ENCODE data around the gene TTC5.

The TTC5 gene

DNA sequence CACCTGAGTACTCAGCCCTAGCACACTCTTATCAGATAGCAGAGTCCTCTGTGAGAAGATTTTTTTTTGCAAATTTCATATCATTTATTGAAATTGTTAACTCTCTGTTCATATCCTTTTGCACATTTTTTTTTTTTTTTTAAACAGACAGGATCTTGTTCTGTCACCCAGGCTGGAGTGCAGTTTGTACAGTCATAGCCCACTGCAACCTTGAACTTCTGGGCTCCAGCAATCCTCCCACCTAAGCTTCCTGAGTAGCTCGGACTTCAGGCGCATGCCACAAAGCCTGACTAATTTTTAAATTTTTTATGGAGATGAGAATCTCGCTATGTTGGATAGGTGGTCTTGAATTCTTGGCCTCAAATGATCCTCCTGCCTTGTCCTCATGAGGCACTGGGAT is 42.0 kb upstream of the TTC5 start:
- TF ChIP-seq SPI1 (IDR thresholded peaks at IDR 0.05; ENCODE audit: borderline replicate concordance, low read depth) = no peak
- TF ChIP-seq, protein P1, sequence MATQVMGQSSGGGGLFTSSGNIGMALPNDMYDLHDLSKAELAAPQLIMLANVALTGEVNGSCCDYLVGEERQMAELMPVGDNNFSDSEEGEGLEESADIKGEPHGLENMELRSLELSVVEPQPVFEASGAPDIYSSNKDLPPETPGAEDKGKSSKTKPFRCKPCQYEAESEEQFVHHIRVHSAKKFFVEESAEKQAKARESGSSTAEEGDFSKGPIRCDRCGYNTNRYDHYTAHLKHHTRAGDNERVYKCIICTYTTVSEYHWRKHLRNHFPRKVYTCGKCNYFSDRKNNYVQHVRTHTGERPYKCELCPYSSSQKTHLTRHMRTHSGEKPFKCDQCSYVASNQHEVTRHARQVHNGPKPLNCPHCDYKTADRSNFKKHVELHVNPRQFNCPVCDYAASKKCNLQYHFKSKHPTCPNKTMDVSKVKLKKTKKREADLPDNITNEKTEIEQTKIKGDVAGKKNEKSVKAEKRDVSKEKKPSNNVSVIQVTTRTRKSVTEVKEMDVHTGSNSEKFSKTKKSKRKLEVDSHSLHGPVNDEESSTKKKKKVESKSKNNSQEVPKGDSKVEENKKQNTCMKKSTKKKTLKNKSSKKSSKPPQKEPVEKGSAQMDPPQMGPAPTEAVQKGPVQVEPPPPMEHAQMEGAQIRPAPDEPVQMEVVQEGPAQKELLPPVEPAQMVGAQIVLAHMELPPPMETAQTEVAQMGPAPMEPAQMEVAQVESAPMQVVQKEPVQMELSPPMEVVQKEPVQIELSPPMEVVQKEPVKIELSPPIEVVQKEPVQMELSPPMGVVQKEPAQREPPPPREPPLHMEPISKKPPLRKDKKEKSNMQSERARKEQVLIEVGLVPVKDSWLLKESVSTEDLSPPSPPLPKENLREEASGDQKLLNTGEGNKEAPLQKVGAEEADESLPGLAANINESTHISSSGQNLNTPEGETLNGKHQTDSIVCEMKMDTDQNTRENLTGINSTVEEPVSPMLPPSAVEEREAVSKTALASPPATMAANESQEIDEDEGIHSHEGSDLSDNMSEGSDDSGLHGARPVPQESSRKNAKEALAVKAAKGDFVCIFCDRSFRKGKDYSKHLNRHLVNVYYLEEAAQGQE (IDR thresholded peaks at IDR 0.05; ENCODE audit: insufficient replicate concordance, low read depth) = no peak
- no peak for TF ChIP-seq POLR2AphosphoS5 (IDR thresholded peaks at IDR 0.05; ENCODE audit: low read depth)
- TF ChIP-seq, protein P2, sequence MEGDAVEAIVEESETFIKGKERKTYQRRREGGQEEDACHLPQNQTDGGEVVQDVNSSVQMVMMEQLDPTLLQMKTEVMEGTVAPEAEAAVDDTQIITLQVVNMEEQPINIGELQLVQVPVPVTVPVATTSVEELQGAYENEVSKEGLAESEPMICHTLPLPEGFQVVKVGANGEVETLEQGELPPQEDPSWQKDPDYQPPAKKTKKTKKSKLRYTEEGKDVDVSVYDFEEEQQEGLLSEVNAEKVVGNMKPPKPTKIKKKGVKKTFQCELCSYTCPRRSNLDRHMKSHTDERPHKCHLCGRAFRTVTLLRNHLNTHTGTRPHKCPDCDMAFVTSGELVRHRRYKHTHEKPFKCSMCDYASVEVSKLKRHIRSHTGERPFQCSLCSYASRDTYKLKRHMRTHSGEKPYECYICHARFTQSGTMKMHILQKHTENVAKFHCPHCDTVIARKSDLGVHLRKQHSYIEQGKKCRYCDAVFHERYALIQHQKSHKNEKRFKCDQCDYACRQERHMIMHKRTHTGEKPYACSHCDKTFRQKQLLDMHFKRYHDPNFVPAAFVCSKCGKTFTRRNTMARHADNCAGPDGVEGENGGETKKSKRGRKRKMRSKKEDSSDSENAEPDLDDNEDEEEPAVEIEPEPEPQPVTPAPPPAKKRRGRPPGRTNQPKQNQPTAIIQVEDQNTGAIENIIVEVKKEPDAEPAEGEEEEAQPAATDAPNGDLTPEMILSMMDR (IDR thresholded peaks at IDR 0.05; ENCODE audit: insufficient read depth, low read length) = no peak
- no peak for TF ChIP-seq GABPA (IDR thresholded peaks at IDR 0.05; ENCODE audit: low read depth)
- H3K4me3 ChIP-seq (replicated peaks; ENCODE audit: insufficient read depth, low read length) = no peak overlapping the region
- no peaks in the 10 kb centered on the region for H3K27me3 ChIP-seq (ENCODE audit: insufficient read depth, poor library complexity, severe bottlenecking)
- DNase-seq (ENCODE audit: low read depth in 1 of 2, low spot score in 1 of 2) = no peak
- H3K27ac ChIP-seq (replicated peaks) = no peak overlapping the region

DNA sequence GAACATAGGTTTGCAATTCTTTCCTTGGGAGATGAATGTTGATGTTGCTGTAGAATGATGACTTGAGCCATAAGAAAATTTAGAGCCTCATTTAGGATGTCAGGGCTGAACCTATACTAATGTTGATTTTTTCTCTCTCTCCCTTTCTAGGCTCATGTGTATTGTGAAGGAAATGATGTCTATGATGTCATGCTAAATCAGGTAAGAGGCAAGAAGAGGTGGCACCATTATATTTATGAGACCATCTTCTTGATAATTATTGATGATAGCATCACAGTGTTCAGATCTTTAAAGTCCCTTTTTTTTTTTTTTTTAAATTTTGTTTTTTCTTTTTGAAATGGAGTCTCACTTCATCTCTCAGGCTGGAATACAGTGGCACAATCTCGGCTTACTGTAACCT is 41.0 kb upstream of the TTC5 start:
- H3K4me3 ChIP-seq (replicated peaks; ENCODE audit: insufficient read depth, low read length) = no peak overlapping the region
- no peak for DNase-seq (ENCODE audit: low read depth in 1 of 2, low spot score in 1 of 2)
- TF ChIP-seq, protein P2 (IDR thresholded peaks at IDR 0.05; ENCODE audit: insufficient read depth, low read length) = no peak
- TF ChIP-seq SPI1 (IDR thresholded peaks at IDR 0.05; ENCODE audit: borderline replicate concordance, low read depth) = no peak
- TF ChIP-seq POLR2AphosphoS5 (IDR thresholded peaks at IDR 0.05; ENCODE audit: low read depth) = no peak
- TF ChIP-seq, protein P1 (IDR thresholded peaks at IDR 0.05; ENCODE audit: insufficient replicate concordance, low read depth) = no peak
- TF ChIP-seq GABPA (IDR thresholded peaks at IDR 0.05; ENCODE audit: low read depth) = no peak
- H3K27me3 ChIP-seq (ENCODE audit: insufficient read depth, poor library complexity, severe bottlenecking) = no peaks in the 10 kb centered on the region
- H3K27ac ChIP-seq (replicated peaks) = no peak overlapping the region

DNA sequence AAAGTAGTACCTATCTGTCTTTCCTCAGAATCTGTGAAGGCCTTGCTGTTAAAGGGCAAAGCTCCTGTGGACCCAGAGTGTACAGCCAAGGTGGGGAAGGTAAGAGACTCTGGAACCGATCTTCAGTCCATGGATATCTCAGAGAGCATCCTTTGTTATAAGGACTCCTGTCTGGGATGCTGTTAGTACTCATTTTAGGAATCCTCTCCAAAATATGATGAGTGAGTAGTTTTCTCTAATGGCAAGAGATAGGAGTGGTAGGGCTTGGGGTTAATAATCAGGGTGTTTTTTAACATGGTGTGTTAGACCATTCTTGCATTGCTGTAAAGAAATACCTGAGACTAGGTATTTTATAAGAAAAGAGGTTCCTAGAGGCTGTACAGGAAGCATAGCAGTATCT is 39.6 kb upstream of the TTC5 start:
- no peak overlapping the region for H3K4me3 ChIP-seq (replicated peaks; ENCODE audit: insufficient read depth, low read length)

More for the DNA sequence above, 39.6 kb upstream of the TTC5 start:
- DNase-seq (ENCODE audit: low read depth in 1 of 2, low spot score in 1 of 2) = no peak
- H3K27me3 ChIP-seq (ENCODE audit: insufficient read depth, poor library complexity, severe bottlenecking) = no peaks in the 10 kb centered on the region
- no peak overlapping the region for H3K27ac ChIP-seq (replicated peaks)
- no peak for TF ChIP-seq POLR2AphosphoS5 (IDR thresholded peaks at IDR 0.05; ENCODE audit: low read depth)
- TF ChIP-seq, protein P2 (IDR thresholded peaks at IDR 0.05; ENCODE audit: insufficient read depth, low read length) = no peak
- TF ChIP-seq SPI1 (IDR thresholded peaks at IDR 0.05; ENCODE audit: borderline replicate concordance, low read depth) = no peak
- TF ChIP-seq, protein P1 (IDR thresholded peaks at IDR 0.05; ENCODE audit: insufficient replicate concordance, low read depth) = no peak
- TF ChIP-seq GABPA (IDR thresholded peaks at IDR 0.05; ENCODE audit: low read depth) = no peak
